Tibial nerve (tissue), 4 donors: ENCODE results near the gene MACF1.

ENCODE experiments used
- EP300 ChIP-seq, 2 donors: sonication (generic); formaldehyde crosslinking; IDR thresholded peaks; one replicate each; pipeline ENCODE4 v1.6.1; 2017; ENCODE audit warnings: antibody characterized with exemption in 2 of 2, mild to moderate bottlenecking in 1 of 2
- POLR2A ChIP-seq, 2 donors: fragments of 450-650 bp; IDR thresholded peaks; one replicate each; pipeline ENCODE4 v1.6.1; 2017; ENCODE audit warnings: antibody characterized with exemption in 2 of 2, mild to moderate bottlenecking in 2 of 2, moderate library complexity in 2 of 2
- TF ChIP-seq, protein P1 (sequence below), 5 experiments: fragments of 200-600 bp in 3 of 5; fragments of 450-650 bp in 2 of 5; sonication (generic) in 3 of 5; IDR thresholded peaks; one replicate each; pipeline ENCODE4 v1.5.1; 2016 to 2019; ENCODE audit warnings: antibody characterized with exemption in 5 of 5, mild to moderate bottlenecking in 3 of 5, moderate library complexity in 2 of 5

DNA sequence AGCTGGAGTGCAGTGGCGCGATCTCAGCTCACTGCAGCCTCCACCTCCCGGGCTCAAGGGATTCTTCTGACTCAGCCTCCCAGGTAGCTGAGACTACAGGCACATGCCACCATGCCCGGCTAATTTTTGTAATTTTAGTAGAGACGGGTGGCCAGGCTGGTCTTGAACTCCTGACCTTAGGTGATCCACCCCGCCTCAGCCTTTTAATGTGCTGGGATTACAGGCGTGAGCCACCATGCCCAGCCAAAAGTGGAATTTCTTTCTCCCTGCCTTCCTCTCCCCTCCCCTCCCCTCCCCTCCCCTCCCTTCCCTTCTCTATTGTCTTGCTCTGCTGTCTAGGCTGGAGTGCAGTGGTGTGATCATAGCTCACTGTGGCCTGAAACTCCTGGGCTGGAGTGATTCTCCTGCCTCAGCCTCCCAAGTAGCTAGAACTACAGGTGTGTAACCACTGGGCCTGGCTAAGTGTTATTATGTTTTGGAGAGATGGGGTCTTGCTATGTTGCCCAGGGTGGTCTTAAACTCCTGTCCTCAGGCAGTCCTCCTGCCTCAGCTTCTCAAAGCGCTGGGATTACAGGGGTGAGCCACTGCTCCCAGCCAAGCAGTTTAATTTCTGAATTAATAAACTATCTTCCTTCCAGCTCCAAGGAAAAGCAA, 10.0 kb upstream of the MACF1 start:
- no peak for TF ChIP-seq EP300 (IDR thresholded peaks at IDR 0.05)
- TF ChIP-seq, protein P1, sequence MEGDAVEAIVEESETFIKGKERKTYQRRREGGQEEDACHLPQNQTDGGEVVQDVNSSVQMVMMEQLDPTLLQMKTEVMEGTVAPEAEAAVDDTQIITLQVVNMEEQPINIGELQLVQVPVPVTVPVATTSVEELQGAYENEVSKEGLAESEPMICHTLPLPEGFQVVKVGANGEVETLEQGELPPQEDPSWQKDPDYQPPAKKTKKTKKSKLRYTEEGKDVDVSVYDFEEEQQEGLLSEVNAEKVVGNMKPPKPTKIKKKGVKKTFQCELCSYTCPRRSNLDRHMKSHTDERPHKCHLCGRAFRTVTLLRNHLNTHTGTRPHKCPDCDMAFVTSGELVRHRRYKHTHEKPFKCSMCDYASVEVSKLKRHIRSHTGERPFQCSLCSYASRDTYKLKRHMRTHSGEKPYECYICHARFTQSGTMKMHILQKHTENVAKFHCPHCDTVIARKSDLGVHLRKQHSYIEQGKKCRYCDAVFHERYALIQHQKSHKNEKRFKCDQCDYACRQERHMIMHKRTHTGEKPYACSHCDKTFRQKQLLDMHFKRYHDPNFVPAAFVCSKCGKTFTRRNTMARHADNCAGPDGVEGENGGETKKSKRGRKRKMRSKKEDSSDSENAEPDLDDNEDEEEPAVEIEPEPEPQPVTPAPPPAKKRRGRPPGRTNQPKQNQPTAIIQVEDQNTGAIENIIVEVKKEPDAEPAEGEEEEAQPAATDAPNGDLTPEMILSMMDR (IDR thresholded peaks at IDR 0.05), result no peak
- no peak for TF ChIP-seq POLR2A (IDR thresholded peaks at IDR 0.05)
